Common myeloid progenitor, CD34-positive (primary cell): ENCODE results near the gene MAP3K10.

Experiments
- CTCF ChIA-PET: fragments of 350-600 bp; sonication (Branson Sonifier 250); formaldehyde crosslinking; loops from one replicate; lab custom pipeline; 2021; ENCODE audit warnings: antibody characterized with exemption; lab: Charles Lee
- POLR2A ChIA-PET: fragments of 350-600 bp; sonication (Branson Sonifier 250); formaldehyde crosslinking; loops from one replicate; lab custom pipeline; 2021; ENCODE audit warnings: antibody characterized with exemption; lab: Charles Lee
- DNase-seq, 3 donors: peaks; one replicate each; pipeline versions ENCODE4 v3.0.0 to v3.0.0-alpha.2; 2013
- H3K27ac ChIP-seq, 2 experiments: 1 replicate in 1 of 2; 2 replicates in 1 of 2; pipeline ENCODE4 v1.7.0; 2013; ENCODE audit warnings: inconsistent platforms in 2 of 2, low read length in 2 of 2, mild to moderate bottlenecking in 2 of 2, low read depth in 1 of 2, moderate library complexity in 1 of 2; ENCODE audit not compliant: severe bottlenecking in 2 of 2, insufficient read depth in 1 of 2, poor library complexity in 1 of 2
- H3K27me3 ChIP-seq, 5 experiments: replicated peaks in 2 of 5; 1 replicate in 3 of 5; 2 replicates in 2 of 5; pipeline versions ENCODE4 v1.6.1 to v1.7.0; 2013; ENCODE audit warnings: low read length in 4 of 5, mild to moderate bottlenecking in 2 of 5, moderate library complexity in 2 of 5, inconsistent platforms in 1 of 5; ENCODE audit not compliant: insufficient read depth in 5 of 5, control insufficient read depth in 4 of 5
- H3K36me3 ChIP-seq, 4 experiments: 1 replicate in 2 of 4; 2 replicates in 2 of 4; pipeline versions ENCODE4 v1.6.1 to v1.7.0; 2013; ENCODE audit warnings: low read length in 3 of 4, control low read depth in 1 of 4, mild to moderate bottlenecking in 1 of 4; ENCODE audit not compliant: control insufficient read depth in 4 of 4, insufficient read depth in 4 of 4
- H3K4me1 ChIP-seq, 4 experiments: 1 replicate in 3 of 4; 2 replicates in 1 of 4; pipeline versions ENCODE4 v1.6.1 to v1.7.1; 2013; ENCODE audit warnings: low read length in 3 of 4, mild to moderate bottlenecking in 3 of 4, control low read depth in 1 of 4, inconsistent platforms in 1 of 4, moderate library complexity in 1 of 4; ENCODE audit not compliant: control insufficient read depth in 4 of 4, insufficient read depth in 4 of 4; ENCODE audit errors: control extremely low read depth in 1 of 4
- H3K4me3 ChIP-seq, 7 experiments: 1 replicate in 4 of 7; 2 replicates in 3 of 7; pipeline versions ENCODE4 v1.5.1 to v1.7.0; 2013; ENCODE audit warnings: mild to moderate bottlenecking in 7 of 7, low read length in 6 of 7, moderate library complexity in 6 of 7, inconsistent platforms in 2 of 7, low read depth in 2 of 7, control low read depth in 1 of 7; ENCODE audit not compliant: insufficient read depth in 4 of 7, control insufficient read depth in 1 of 7; ENCODE audit errors: extremely low read depth in 1 of 7
- H3K9me3 ChIP-seq, 5 experiments: 1 replicate in 4 of 5; 2 replicates in 1 of 5; pipeline versions ENCODE4 v1.6.1 to v1.7.1; 2013; ENCODE audit warnings: low read length in 4 of 5, mild to moderate bottlenecking in 2 of 5, inconsistent platforms in 1 of 5, low read depth in 1 of 5, moderate library complexity in 1 of 5; ENCODE audit not compliant: control insufficient read depth in 4 of 5, insufficient read depth in 2 of 5; ENCODE audit errors: control extremely low read depth in 1 of 5
- WGBS: methylation state at CpG from one replicate; pipeline ENCODE4 v1.1.5; 2013; ENCODE audit not compliant: insufficient coverage; 5-methylcytosine and 5-hydroxymethylcytosine counted together

MAP3K10 gene

GRCh38 chr19:40232949-40233810, 42.0 kb downstream of the MAP3K10 start:
- ChIA-PET POLR2A (interaction anchor here (0.5 kb wide), 1 partner anchor 10 kb away, joined by 6 read pairs; no protein-coding TSS in a partner anchor), CTCF (interaction anchor here (1.2 kb wide), 1 partner anchor 16 kb away, joined by 3 read pairs; no protein-coding TSS in a partner anchor)
- no peak for DNase-seq
- Histone ChIP-seq H3K27me3 (peaks cover 0 to 5% (median under 1%) of the 10 kb centered on the region in 5 experiments), H3K36me3 (peaks cover 9 to 55% (median 41%) of the 10 kb centered on the region in 4 experiments), H3K27ac (no peak overlapping the region), H3K4me1 (no peaks in the 10 kb centered on the region), H3K4me3 (no peak overlapping the region), H3K9me3 (no peaks in the 10 kb centered on the region)
- WGBS, result 96% methylated on average over 20 of the region's 25 CpGs

DNA sequence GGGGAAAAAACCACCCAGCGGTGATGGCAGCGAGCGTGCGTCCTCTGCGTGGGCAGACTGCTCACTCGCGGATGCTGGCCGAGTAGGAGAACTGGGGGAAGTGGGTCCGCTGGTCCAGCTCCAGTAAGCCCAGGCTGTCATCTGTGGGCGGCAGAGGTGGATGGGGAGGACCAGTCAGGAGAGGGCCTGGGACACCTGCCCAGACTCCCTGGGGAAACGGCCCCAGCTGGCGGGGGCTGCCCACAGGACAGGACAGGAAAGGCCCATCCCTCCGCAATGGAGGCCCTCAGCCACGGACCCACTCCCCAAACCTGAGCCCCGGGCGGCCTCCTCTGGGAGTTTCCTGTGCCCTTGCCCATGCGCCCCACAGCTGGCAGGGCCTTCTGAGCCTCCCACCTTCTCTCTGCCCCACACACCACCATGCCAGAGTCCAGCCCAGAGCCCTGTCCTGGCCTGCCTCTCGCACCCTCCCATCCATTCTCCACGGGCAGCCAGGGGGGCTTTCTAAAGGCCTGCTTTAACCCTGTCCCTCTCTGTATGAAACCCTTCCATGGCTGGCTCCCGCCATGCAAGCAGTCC, 42.7 kb downstream of the MAP3K10 start:
- no peaks in the 10 kb centered on the region for H3K9me3 ChIP-seq
- ChIA-PET POLR2A (no interaction called here), CTCF (no interaction called here)
- H3K36me3 ChIP-seq, result peaks cover 12 to 62% (median 47%) of the 10 kb centered on the region in 4 experiments
- no peak overlapping the region for H3K27ac ChIP-seq
- H3K4me3 ChIP-seq, result no peak overlapping the region
- peaks cover 0 to 3% (median 0%) of the 10 kb centered on the region in 5 experiments for H3K27me3 ChIP-seq
- no peak for DNase-seq
- H3K4me1 ChIP-seq, result no peaks in the 10 kb centered on the region
- 97% methylated on average over 19 of the region's 20 CpGs for WGBS

- Histone ChIP-seq H3K4me1 (no peaks in the 10 kb centered on the region), H3K4me3 (no peak overlapping the region), H3K36me3 (peaks cover 14 to 69% (median 54%) of the 10 kb centered on the region in 4 experiments), H3K9me3 (no peaks in the 10 kb centered on the region), H3K27me3 (peaks cover 0 to 3% (median 0%) of the 10 kb centered on the region in 5 experiments), H3K27ac (no peak overlapping the region)
- ChIA-PET CTCF (interaction anchor here (1.2 to 1.5 kb wide), 2 partner anchors 10 to 95 kb away, joined by 5 to 7 read pairs; no protein-coding TSS in a partner anchor), POLR2A (no interaction called here)
- 94% methylated on average over 21 of the region's 22 CpGs for WGBS
- DNase-seq, result no peak
These were observed 43.4 kb downstream of the MAP3K10 start for GRCh38 chr19:40234429-40235237.

DNA sequence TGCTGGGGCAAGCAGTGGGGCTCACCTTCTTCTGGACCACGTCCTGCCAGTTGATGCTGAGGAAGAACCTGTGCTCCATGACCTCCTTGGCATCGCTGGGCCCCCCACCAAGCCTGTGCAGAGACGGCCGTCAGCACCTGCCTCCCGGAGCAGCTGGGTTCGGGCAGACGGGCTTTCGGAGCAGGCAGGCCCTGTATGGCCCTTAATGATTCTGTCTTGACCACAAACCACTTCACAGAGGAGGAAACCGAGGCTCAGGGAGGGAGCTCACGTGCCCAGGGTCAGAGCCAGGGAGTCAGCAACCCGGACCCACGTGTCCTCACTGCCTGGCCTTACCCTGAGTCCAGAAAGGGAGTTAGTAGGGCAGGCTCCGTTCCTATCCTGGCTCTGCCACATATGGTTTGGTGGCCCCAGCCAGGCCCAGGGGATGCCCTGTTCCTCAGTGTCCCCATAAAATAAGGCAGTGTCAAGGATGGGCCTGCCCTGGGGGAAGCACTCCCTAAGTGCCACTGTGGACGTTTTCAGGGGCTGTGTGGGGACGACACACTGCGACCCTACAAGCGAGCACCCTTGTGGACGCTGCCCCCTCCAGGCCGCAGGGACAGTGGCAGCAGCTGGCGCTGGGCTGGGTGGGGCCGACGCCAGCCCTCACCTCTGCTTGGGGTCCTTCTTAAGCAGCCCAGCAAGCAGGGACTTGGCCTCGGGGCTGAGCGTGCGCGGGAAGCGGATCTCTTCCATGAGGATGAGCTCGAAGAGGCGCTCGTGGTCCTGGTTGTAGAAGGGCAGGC, 44.2 kb downstream of the MAP3K10 start:
- POLR2A ChIA-PET, result no interaction called here
- Histone ChIP-seq H3K9me3 (no peaks in the 10 kb centered on the region), H3K27ac (no peak overlapping the region), H3K36me3 (peaks cover 16 to 77% (median 62%) of the 10 kb centered on the region in 4 experiments), H3K4me1 (no peaks in the 10 kb centered on the region), H3K27me3 (no peaks in the 10 kb centered on the region), H3K4me3 (no peak overlapping the region)
- CTCF ChIA-PET, result interaction anchor here (1.2 to 1.5 kb wide), 4 partner anchors 11 to 96 kb away, joined by 3 to 7 read pairs (median 4); no protein-coding TSS in a partner anchor
- 96% methylated on average over 29 of the region's 30 CpGs for WGBS
- peak in 1 of 3 donors; percentile 21 for DNase-seq

DNA sequence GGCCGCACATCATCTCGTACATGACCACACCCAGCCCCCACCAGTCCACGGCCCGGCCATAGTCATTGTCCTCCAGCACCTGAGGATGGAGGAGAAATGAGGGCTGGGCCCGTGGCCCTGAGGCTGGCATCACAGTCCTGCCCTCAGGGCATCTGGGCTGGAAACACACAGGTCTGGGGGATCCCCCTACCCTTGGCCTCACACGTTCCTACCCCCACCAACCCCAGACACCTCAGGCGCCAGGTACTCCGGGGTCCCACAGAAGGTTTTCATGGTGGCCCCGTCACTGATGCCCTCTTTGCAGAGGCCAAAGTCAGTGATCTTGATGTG, 44.8 kb downstream of the MAP3K10 start:
- H3K4me3 ChIP-seq, result no peak overlapping the region
- ChIA-PET CTCF (interaction anchor here (1.2 to 1.5 kb wide), 3 partner anchors 23 to 96 kb away, joined by 3 to 5 read pairs (median 4); no protein-coding TSS in a partner anchor), POLR2A (no interaction called here)
- no peaks in the 10 kb centered on the region for H3K4me1 ChIP-seq
- WGBS, result 98% methylated on average over 9 of the region's 9 CpGs
- no peak overlapping the region for H3K27ac ChIP-seq
- H3K27me3 ChIP-seq, result no peaks in the 10 kb centered on the region
- peaks cover 17 to 82% (median 65%) of the 10 kb centered on the region in 4 experiments for H3K36me3 ChIP-seq
- no peaks in the 10 kb centered on the region for H3K9me3 ChIP-seq
- no peak for DNase-seq

GRCh38 chr19:40236366-40236765, 45.1 kb downstream of the MAP3K10 start:
- H3K9me3 ChIP-seq, result no peaks in the 10 kb centered on the region
- H3K4me3 ChIP-seq, result no peak overlapping the region
- H3K4me1 ChIP-seq, result no peaks in the 10 kb centered on the region
- ChIA-PET CTCF (interaction anchor here (1.2 to 1.3 kb wide), 2 partner anchors 23 to 90 kb away, joined by 3 to 4 read pairs; no protein-coding TSS in a partner anchor), POLR2A (no interaction called here)
- peaks cover 20 to 85% (median 67%) of the 10 kb centered on the region in 4 experiments for H3K36me3 ChIP-seq
- 94% methylated on average over 3 of the region's 6 CpGs for WGBS
- H3K27ac ChIP-seq, result no peak overlapping the region
- H3K27me3 ChIP-seq, result no peaks in the 10 kb centered on the region
- no peak for DNase-seq
